Measurements from ENCODE around the gene RER1.

Gene RER1

DNA sequence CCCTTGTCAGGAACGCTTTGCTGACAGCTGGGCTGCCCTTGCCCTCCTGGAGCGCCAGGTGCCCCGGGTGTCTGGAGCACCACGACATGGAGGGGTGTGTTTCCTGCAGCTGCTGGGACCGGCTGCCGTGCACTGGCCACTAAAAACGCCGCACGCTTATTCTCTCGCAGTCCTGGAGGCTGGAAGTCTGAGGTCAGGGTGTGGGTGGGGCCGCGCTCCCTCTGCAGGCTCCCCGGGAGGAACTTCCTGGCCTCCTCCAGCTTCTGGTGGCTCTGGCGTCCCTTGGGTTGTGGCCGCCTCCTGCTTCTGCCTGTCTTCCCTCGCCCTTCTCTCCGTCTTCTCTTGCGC, 56.4 kb downstream of the RER1 start:
- DNase-seq = no peak

DNA sequence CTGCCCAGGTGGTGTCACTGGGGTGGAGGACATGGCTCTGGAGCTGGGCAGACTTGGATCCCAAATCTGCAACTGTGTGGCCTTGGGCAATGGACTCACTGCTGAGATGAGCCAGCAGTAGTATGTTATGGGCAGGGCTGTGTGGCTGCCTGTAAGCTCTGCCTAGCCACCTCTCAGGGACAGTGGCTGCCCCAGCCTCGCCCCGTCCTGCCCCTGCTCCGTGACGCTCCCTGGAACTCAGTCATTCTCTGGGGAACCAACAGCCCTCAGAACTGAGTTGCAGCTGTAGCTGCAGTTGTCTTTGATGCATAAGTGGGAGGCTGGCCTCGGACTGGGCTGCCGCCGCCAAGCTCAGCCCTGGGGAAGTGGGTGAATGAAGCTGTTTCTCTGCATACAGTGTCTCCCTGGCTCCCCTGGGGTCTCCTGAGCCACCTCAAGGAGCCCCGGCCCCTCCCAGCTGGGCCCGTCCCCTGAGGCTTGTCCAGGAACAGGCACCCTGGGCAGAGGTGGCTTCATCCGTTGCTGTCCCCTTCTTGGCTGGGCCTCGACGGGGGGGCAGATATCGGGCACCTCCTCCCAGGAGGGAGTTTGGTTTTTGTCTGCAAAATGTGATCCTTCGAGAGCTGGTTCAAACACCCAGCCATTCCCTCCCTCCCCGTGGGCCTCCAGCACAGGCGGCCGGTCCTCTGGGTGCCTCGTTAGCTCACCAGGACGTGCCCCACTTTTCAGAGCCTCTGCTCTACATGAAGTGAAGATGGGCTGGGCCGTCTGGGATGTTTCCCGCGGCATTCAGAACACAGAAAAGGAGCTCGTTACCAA, 58.2 kb downstream of the RER1 start:
- DNase-seq = no peak

DNA sequence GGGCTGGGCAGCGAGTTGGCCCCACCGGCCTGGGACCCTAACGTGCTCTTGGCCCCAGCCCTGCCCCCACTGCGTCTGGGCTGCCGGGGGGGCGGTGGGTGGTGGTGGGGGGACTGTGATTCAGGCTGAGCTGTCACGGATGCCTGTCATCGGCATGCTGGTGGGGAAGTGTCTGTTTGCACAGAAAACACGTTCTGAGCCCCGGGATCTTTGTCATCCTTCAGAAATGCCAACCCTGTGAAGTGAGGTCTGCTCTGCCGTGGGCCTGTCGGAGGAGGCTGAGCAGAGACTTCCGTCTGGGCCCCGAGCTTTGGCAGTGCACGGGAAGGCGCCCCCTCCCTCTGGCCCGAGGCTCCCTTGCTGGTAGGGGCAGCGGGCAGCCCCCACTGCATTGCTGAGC, 60.1 kb downstream of the RER1 start:
- DNase-seq = no peak

DNA sequence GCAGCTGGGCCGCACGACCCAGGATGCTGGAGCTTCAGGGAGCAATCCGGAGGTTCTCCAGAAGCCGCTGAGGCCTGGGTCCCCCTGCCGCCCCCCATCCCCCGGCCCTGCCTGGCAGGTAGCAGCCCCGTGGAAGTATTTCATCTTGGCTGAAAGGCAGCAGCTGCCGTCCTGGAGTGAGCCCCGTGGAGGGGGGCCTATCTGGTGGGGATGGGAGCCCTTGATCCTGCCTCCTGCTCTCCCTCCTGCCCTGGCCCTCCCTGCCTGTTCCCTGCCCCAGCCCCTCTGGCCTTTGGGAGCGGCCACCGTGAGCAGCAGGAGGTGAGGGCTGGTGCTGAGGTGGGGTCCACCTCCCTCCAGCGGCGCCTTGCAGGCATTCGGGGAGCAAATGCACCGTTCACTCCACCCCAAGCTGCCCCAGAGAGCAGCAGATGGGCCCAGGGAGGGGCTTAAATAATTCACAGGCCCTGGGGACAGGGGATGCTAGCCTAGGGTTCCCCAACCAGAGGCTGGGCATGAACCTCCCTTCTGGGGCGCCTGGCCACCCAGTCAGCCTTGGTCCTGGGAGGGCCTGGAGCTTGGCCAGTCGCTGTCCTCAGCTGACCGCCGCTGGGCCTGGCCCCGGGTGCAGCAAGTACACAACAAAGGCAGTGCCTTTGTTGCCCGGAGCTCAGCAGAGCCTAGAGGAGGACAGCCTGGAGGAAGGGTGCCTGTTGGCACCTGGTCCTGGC, 60.7 kb downstream of the RER1 start:
- no peak for DNase-seq

DNA sequence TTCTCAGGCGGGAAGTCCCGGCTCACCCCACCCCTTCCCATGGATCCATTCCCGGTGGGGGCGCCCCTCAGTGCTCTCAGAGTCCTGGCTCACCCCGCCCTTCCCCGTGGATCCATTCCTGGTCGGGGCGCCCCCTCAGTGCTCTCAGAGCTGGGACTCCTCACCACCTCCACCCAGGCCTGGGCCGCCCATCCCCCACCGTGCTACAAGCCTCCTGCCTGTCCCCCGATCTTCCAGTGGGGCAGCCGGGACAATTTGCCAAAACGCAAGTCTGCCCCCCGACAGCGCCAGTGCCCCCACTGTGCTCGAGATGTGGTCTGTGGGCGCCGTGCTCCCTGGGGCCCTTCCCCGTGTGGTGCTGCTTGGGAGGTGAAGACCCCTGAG, 61.3 kb downstream of the RER1 start:
- no peak for DNase-seq

DNA sequence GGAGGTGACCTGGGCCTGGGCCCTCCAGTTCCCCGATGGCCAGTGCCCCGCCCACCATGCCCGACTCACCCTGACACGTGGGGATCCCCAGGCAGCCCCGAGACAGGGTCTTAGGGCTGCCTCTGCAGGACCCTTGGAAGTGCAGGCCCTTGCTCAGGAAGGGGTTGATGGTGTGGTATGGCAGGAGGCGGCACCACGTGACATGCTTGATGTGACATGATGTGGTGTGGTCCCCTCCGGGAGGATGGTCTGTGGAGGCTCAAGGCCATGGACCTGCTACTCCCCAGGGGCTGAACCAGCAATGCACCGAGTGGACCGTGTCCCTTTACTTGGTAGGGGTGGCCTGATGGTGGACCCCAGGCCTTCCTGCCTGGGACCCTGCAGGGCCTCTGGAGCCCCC, 62.6 kb downstream of the RER1 start:
- DNase-seq = no peak
